HepG2 (cell line): ENCODE measurements around the gene P2RY6. TPM values are rescaled to one million over a fixed set of nuclear protein-coding genes. Genes with fewer than 3 reads are reported as not detected.
A peak's percentile ranks its signal among the peaks of the same experiment; 100 is the strongest.

Experiments used
- ELF3 ChIP-seq: IDR thresholded peaks from 2 replicates; pipeline ENCODE4 v1.6.1; 2016; ENCODE audit warnings: missing genetic modification reagents, missing compliant biosample characterization
- ETV5 ChIP-seq: IDR thresholded peaks from 2 replicates; pipeline ENCODE4 v1.6.1; 2018; ENCODE audit warnings: missing biosample characterization, missing genetic modification reagents, inconsistent platforms, borderline replicate concordance
- HOMEZ ChIP-seq: IDR thresholded peaks from 2 replicates; pipeline ENCODE4 v1.6.1; 2016; ENCODE audit warnings: low read depth
- LCORL ChIP-seq, 2 experiments: fragments of 450-650 bp in 1 of 2; sonication (generic) in 1 of 2; formaldehyde crosslinking in 1 of 2; IDR thresholded peaks; 2 replicates each; pipeline versions ENCODE4 v1.5.0 to v1.6.1; 2017 to 2020; ENCODE audit warnings: antibody characterized with exemption in 1 of 2, missing genetic modification reagents in 1 of 2
- TBX2 ChIP-seq: sonication (generic); formaldehyde crosslinking; IDR thresholded peaks from 2 replicates; pipeline ENCODE4 v1.5.0; 2020; ENCODE audit warnings: missing genetic modification reagents, mild to moderate bottlenecking, borderline replicate concordance
- TSC22D2 ChIP-seq: sonication (generic); formaldehyde crosslinking; IDR thresholded peaks from 2 replicates; pipeline ENCODE4 v1.5.1; 2020; ENCODE audit warnings: missing genetic modification reagents, mild to moderate bottlenecking, borderline replicate concordance
- U2AF1 ChIP-seq: fragments of 200-400 bp; formaldehyde crosslinking; optimal IDR thresholded peaks from 2 replicates; pipeline ENCODE3; 2017; ENCODE audit warnings: mild to moderate bottlenecking, low read depth, low read length
- ZFX ChIP-seq: sonication (generic); formaldehyde crosslinking; IDR thresholded peaks from 2 replicates; pipeline ENCODE4 v1.4.0; 2020; ENCODE audit warnings: mild to moderate bottlenecking, low read depth, missing genetic modification reagents, moderate library complexity
- ZNF552 ChIP-seq: sonication (generic); formaldehyde crosslinking; IDR thresholded peaks from 2 replicates; pipeline ENCODE4 v1.9.0; 2022; ENCODE audit warnings: missing genetic modification reagents, mild to moderate bottlenecking, borderline replicate concordance
- ZNF605 ChIP-seq: sonication (generic); formaldehyde crosslinking; IDR thresholded peaks from 2 replicates; pipeline ENCODE4 v1.8.0; 2022; ENCODE audit warnings: mild to moderate bottlenecking, missing genetic modification reagents
- polyA plus RNA-seq, 8 experiments: library from polyadenylated mRNA; depleted of rRNA in 3 of 8; stranded (reverse) in 7 of 8; unstranded in 1 of 8; fragments of >200 nt; fragmentation: Illumina TruSeq in 4 of 8; extraction: Trizol in 4 of 8; gene quantifications; 2 replicates each; pipeline versions ENCODE4 v1.2.1 to v1.2.3, GENCODE V29; 2011 to 2016; ENCODE audit warnings: low read depth in 4 of 8, missing spikeins in 1 of 8, mixed read lengths in 1 of 8; ENCODE audit not compliant: insufficient read depth in 1 of 8
- total RNA-seq, 5 experiments: library from RNA; depleted of rRNA; stranded (reverse); fragments of >200 nt; fragmentation: Illumina TruSeq; extraction: Trizol; gene quantifications; 2 replicates each; pipeline ENCODE4 v1.2.3, GENCODE V29; 2016; ENCODE audit warnings: low read depth in 1 of 5
- TF ChIP-seq, protein P1 (sequence below): sonication (generic); formaldehyde crosslinking; IDR thresholded peaks from 2 replicates; pipeline ENCODE4 v1.5.1; 2020; ENCODE audit warnings: mild to moderate bottlenecking, moderate library complexity, missing genetic modification reagents
- TF ChIP-seq, protein P2 (sequence below): sonication (generic); formaldehyde crosslinking; IDR thresholded peaks from 2 replicates; pipeline ENCODE4 v1.4.0; 2020; ENCODE audit warnings: missing genetic modification reagents
- TF ChIP-seq, protein P3 (sequence below): sonication (generic); formaldehyde crosslinking; IDR thresholded peaks from 2 replicates; pipeline ENCODE4 v1.5.1; 2020; ENCODE audit warnings: mild to moderate bottlenecking, missing genetic modification reagents, borderline replicate concordance
- TF ChIP-seq, protein P4 (sequence below): sonication (generic); formaldehyde crosslinking; IDR thresholded peaks from 2 replicates; pipeline ENCODE4 v1.4.0; 2020; ENCODE audit warnings: missing genetic modification reagents

P2RY6 gene
- total and polyA plus RNA-seq, 2 of the 13 experiments (the other 11 are each of a cell fraction or from before 2014, with no cell fraction given) = 0.09 to 0.29 TPM

DNA sequence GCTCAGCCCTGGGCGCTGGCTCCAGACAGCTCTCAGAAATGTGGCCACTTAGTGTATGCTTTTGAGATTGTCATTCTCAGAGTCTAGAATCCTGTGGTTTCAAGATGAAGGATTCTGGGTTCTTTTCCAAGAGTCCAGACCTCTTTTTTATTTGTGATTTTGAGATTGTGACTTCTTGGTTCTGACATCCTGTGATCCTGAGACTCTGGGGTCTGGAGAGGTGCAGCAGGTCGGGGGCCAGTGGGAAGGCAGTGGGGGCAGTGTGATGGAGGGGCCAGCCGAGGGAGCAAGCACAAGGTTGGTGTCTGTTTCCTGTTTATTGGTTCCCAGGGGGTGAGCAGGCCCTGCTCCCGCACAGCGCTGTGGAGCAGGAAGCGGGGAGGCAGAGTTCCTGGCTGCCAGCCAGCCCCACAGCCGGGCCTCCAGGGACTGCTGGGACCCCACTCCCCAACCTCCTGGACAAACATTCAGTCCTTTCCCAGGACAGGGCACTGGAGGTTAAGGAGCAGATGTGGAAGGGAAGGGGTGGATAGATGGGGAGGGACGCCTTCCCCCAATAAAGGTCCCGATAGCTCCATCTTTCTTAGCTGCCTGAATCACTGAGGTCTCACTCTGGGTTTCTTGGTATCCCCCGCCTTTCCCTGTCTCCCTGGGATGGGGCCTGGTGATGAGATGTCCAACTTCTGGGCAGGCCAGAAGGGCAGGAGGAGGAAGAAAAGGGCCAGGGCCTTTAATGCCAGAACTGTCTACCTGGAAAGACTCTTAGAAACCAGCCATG is 49.7 kb downstream of the P2RY6 start (continued):
- no peak for TF ChIP-seq LCORL (IDR thresholded peaks at IDR 0.05)
- no peak for TF ChIP-seq LCORL (CRISPR knock-in tag; IDR thresholded peaks at IDR 0.05)
- TF ChIP-seq, protein P1, sequence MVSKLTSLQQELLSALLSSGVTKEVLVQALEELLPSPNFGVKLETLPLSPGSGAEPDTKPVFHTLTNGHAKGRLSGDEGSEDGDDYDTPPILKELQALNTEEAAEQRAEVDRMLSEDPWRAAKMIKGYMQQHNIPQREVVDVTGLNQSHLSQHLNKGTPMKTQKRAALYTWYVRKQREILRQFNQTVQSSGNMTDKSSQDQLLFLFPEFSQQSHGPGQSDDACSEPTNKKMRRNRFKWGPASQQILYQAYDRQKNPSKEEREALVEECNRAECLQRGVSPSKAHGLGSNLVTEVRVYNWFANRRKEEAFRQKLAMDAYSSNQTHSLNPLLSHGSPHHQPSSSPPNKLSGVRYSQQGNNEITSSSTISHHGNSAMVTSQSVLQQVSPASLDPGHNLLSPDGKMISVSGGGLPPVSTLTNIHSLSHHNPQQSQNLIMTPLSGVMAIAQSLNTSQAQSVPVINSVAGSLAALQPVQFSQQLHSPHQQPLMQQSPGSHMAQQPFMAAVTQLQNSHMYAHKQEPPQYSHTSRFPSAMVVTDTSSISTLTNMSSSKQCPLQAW (CRISPR knock-in tag) = 0 out of 2 replicates have a peak, but pooled peaks have one; percentile 29
- TF ChIP-seq, protein P2, sequence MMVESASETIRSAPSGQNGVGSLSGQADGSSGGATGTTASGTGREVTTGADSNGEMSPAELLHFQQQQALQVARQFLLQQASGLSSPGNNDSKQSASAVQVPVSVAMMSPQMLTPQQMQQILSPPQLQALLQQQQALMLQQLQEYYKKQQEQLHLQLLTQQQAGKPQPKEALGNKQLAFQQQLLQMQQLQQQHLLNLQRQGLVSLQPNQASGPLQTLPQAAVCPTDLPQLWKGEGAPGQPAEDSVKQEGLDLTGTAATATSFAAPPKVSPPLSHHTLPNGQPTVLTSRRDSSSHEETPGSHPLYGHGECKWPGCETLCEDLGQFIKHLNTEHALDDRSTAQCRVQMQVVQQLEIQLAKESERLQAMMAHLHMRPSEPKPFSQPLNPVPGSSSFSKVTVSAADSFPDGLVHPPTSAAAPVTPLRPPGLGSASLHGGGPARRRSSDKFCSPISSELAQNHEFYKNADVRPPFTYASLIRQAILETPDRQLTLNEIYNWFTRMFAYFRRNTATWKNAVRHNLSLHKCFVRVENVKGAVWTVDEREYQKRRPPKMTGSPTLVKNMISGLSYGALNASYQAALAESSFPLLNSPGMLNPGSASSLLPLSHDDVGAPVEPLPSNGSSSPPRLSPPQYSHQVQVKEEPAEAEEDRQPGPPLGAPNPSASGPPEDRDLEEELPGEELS (CRISPR knock-in tag) = peak; percentile 28; the same call in 1 of the 2 replicates
- no peak for TF ChIP-seq ZNF605 (CRISPR knock-in tag)
- TF ChIP-seq, protein P3, sequence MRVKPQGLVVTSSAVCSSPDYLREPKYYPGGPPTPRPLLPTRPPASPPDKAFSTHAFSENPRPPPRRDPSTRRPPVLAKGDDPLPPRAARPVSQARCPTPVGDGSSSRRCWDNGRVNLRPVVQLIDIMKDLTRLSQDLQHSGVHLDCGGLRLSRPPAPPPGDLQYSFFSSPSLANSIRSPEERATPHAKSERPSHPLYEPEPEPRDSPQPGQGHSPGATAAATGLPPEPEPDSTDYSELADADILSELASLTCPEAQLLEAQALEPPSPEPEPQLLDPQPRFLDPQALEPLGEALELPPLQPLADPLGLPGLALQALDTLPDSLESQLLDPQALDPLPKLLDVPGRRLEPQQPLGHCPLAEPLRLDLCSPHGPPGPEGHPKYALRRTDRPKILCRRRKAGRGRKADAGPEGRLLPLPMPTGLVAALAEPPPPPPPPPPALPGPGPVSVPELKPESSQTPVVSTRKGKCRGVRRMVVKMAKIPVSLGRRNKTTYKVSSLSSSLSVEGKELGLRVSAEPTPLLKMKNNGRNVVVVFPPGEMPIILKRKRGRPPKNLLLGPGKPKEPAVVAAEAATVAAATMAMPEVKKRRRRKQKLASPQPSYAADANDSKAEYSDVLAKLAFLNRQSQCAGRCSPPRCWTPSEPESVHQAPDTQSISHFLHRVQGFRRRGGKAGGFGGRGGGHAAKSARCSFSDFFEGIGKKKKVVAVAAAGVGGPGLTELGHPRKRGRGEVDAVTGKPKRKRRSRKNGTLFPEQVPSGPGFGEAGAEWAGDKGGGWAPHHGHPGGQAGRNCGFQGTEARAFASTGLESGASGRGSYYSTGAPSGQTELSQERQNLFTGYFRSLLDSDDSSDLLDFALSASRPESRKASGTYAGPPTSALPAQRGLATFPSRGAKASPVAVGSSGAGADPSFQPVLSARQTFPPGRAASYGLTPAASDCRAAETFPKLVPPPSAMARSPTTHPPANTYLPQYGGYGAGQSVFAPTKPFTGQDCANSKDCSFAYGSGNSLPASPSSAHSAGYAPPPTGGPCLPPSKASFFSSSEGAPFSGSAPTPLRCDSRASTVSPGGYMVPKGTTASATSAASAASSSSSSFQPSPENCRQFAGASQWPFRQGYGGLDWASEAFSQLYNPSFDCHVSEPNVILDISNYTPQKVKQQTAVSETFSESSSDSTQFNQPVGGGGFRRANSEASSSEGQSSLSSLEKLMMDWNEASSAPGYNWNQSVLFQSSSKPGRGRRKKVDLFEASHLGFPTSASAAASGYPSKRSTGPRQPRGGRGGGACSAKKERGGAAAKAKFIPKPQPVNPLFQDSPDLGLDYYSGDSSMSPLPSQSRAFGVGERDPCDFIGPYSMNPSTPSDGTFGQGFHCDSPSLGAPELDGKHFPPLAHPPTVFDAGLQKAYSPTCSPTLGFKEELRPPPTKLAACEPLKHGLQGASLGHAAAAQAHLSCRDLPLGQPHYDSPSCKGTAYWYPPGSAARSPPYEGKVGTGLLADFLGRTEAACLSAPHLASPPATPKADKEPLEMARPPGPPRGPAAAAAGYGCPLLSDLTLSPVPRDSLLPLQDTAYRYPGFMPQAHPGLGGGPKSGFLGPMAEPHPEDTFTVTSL (CRISPR knock-in tag) = no peak
- 0 out of 2 replicates have a peak, but pooled peaks have one; percentile 18 for TF ChIP-seq HOMEZ (CRISPR knock-in tag)
- TF ChIP-seq ZNF552 (CRISPR knock-in tag) = no peak
- no peak for TF ChIP-seq U2AF1
- TF ChIP-seq ETV5 (CRISPR knock-in tag) = peak; percentile 37; the same call in 1 of the 2 replicates
- no peak for TF ChIP-seq TSC22D2 (CRISPR knock-in tag)
- TF ChIP-seq ELF3 = peak; percentile 40; the same call in 1 of the 2 replicates
- 0 out of 2 replicates have a peak, but pooled peaks have one; percentile 33 for TF ChIP-seq TBX2 (CRISPR knock-in tag)
- TF ChIP-seq ZFX (CRISPR knock-in tag) = 0 out of 2 replicates have a peak, but pooled peaks have one; percentile 41
- TF ChIP-seq, protein P4, sequence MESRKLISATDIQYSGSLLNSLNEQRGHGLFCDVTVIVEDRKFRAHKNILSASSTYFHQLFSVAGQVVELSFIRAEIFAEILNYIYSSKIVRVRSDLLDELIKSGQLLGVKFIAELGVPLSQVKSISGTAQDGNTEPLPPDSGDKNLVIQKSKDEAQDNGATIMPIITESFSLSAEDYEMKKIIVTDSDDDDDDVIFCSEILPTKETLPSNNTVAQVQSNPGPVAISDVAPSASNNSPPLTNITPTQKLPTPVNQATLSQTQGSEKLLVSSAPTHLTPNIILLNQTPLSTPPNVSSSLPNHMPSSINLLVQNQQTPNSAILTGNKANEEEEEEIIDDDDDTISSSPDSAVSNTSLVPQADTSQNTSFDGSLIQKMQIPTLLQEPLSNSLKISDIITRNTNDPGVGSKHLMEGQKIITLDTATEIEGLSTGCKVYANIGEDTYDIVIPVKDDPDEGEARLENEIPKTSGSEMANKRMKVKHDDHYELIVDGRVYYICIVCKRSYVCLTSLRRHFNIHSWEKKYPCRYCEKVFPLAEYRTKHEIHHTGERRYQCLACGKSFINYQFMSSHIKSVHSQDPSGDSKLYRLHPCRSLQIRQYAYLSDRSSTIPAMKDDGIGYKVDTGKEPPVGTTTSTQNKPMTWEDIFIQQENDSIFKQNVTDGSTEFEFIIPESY = peak; percentile 63
